Kidney (tissue), 14 donors: ENCODE measurements around the gene STX11. TPM values are rescaled to one million over a fixed set of nuclear protein-coding genes. Genes with fewer than 3 reads are reported as not detected.
A peak's percentile ranks its signal among the peaks of the same experiment; 100 is the strongest.

Experiments used
- DNase-seq, 5 donors: peaks; one replicate each; pipeline ENCODE4 v3.0.0-alpha.2; 2013 to 2020
- FAIRE-seq: peaks from 2 replicates; lab custom pipeline; 2012; peaks lifted over from hg19 to GRCh38; lab: Jason Lieb, UNC
- H3K27ac ChIP-seq, 2 donors: one replicate each; pipeline ENCODE4 v1.7.0; 2013; ENCODE audit warnings: low read depth in 2 of 2, low read length in 2 of 2, inconsistent platforms in 1 of 2
- H3K27me3 ChIP-seq: one replicate; pipeline ENCODE4 v1.7.1; 2013; ENCODE audit warnings: low read length, inconsistent platforms; ENCODE audit not compliant: control insufficient read depth, insufficient read depth
- H3K36me3 ChIP-seq, 3 donors: one replicate each; pipeline versions ENCODE4 v1.7.0 to v1.7.1; 2013; ENCODE audit warnings: low read length in 3 of 3, control low read depth in 1 of 3, inconsistent platforms in 1 of 3; ENCODE audit not compliant: insufficient read depth in 3 of 3, control insufficient read depth in 2 of 3
- H3K4me1 ChIP-seq, 3 donors: one replicate each; pipeline versions ENCODE4 v1.7.0 to v1.7.1; 2013; ENCODE audit warnings: low read length in 3 of 3, inconsistent platforms in 1 of 3, low read depth in 1 of 3; ENCODE audit not compliant: control insufficient read depth in 2 of 3, insufficient read depth in 2 of 3
- H3K4me3 ChIP-seq, 3 donors: one replicate each; pipeline versions ENCODE4 v1.7.0 to v1.8.1; 2013; ENCODE audit warnings: low read length in 3 of 3, control low read depth in 1 of 3, inconsistent platforms in 1 of 3
- H3K9ac ChIP-seq, 3 donors: one replicate each; pipeline versions ENCODE4 v1.7.0 to v1.7.1; 2013; ENCODE audit warnings: low read length in 3 of 3, control low read depth in 1 of 3, inconsistent platforms in 1 of 3
- H3K9me3 ChIP-seq, 3 donors: one replicate each; pipeline versions ENCODE4 v1.7.0 to v1.7.1; 2013; ENCODE audit warnings: low read length in 3 of 3, control low read depth in 1 of 3, inconsistent platforms in 1 of 3; ENCODE audit not compliant: control insufficient read depth in 2 of 3, insufficient read depth in 1 of 3
- CTCF ChIP-seq: IDR thresholded peaks from 3 replicates; pipeline ENCODE4 v1.5.1; 2012; ENCODE audit warnings: mild to moderate bottlenecking, moderate library complexity, borderline replicate concordance; ENCODE audit not compliant: insufficient read depth; ENCODE audit errors: extremely low read depth
- intact Hi-C: fragments of 100-400 bp; cut with DNase I; formaldehyde crosslinking; loops from one replicate; pipeline ENCODE4 v1.11.1; 2022
- polyA plus RNA-seq: library from polyadenylated mRNA; stranded (reverse); fragments of 350-450 nt; fragmentation: Illumina TruSeq; extraction: RNeasy Lipid Tissue Mini Kit (QIAGEN cat#74804); gene quantifications from one replicate; pipeline ENCODE4 v1.2.3, GENCODE V29; 2014; ENCODE audit warnings: low read depth, low replicate concordance; ENCODE audit not compliant: insufficient read depth
- total RNA-seq: library from RNA; stranded (reverse); fragmentation: NEBNext Ultra II Directional; extraction: Animal tissue kit (Norgen Biotek cat#: 25700); gene quantifications from one replicate; pipeline ENCODE4 v1.2.1, GENCODE V29; 2021
- donor health status: control.
- donor health status: control.
- donor health status: control.
- donor health status: control.
- donor health status: control.
- donor health status: DM: yes; HTN: yes; CAD: no.
- donor health status: Normal renal cell carcinoma (clear cell type).

The STX11 gene
- total and polyA plus RNA-seq, 2 donors from 2014 or later = 2.0 to 6.7 TPM

GRCh38 chr6:144190593-144190992 is 40.3 kb downstream of the STX11 start:
- Histone ChIP-seq H3K36me3 (no peaks in the 10 kb centered on the region), H3K27ac (no peak overlapping the region), H3K4me1 (no peaks in the 10 kb centered on the region), H3K27me3 (no peaks in the 10 kb centered on the region), H3K4me3 (no peak overlapping the region), H3K9me3 (no peaks in the 10 kb centered on the region), H3K9ac (no peak overlapping the region)
- intact Hi-C loops = no loop called here
- DNase-seq = peak in 2 of 5 donors; percentile 7 to 48
- no peak for TF ChIP-seq CTCF
- no peak for FAIRE-seq

- no peaks in the 10 kb centered on the region for H3K36me3 ChIP-seq
- FAIRE-seq = no peak
- no peak for TF ChIP-seq CTCF
- no peak overlapping the region for H3K27ac ChIP-seq
- no peak overlapping the region for H3K4me3 ChIP-seq
- H3K4me1 ChIP-seq = no peaks in the 10 kb centered on the region
- no peak for DNase-seq
- intact Hi-C loops = no loop called here
- H3K9me3 ChIP-seq = no peaks in the 10 kb centered on the region
- H3K9ac ChIP-seq = no peak overlapping the region
- no peaks in the 10 kb centered on the region for H3K27me3 ChIP-seq
These were observed 42.9 kb downstream of the STX11 start for GRCh38 chr6:144193181-144193580.

- Histone ChIP-seq H3K9me3 (no peaks in the 10 kb centered on the region), H3K9ac (no peak overlapping the region), H3K36me3 (no peaks in the 10 kb centered on the region), H3K4me1 (no peaks in the 10 kb centered on the region), H3K4me3 (no peak overlapping the region), H3K27ac (no peak overlapping the region), H3K27me3 (no peaks in the 10 kb centered on the region)
- peak in 2 of 5 donors; percentile 6 to 8 for DNase-seq
- no peak for FAIRE-seq
- intact Hi-C loops = no loop called here
- TF ChIP-seq CTCF = no peak
These were observed 44.0 kb downstream of the STX11 start for GRCh38 chr6:144194293-144194810.
